GM15510 (cell line): ENCODE measurements around the gene C1orf167.

ENCODE experiments used
- POLR2A ChIP-seq: IDR thresholded peaks from 3 replicates; pipeline ENCODE4 v1.6.1; 2011; ENCODE audit warnings: borderline replicate concordance; ENCODE audit not compliant: insufficient read length; ENCODE audit errors: extremely low read depth

The C1orf167 gene, protein sequence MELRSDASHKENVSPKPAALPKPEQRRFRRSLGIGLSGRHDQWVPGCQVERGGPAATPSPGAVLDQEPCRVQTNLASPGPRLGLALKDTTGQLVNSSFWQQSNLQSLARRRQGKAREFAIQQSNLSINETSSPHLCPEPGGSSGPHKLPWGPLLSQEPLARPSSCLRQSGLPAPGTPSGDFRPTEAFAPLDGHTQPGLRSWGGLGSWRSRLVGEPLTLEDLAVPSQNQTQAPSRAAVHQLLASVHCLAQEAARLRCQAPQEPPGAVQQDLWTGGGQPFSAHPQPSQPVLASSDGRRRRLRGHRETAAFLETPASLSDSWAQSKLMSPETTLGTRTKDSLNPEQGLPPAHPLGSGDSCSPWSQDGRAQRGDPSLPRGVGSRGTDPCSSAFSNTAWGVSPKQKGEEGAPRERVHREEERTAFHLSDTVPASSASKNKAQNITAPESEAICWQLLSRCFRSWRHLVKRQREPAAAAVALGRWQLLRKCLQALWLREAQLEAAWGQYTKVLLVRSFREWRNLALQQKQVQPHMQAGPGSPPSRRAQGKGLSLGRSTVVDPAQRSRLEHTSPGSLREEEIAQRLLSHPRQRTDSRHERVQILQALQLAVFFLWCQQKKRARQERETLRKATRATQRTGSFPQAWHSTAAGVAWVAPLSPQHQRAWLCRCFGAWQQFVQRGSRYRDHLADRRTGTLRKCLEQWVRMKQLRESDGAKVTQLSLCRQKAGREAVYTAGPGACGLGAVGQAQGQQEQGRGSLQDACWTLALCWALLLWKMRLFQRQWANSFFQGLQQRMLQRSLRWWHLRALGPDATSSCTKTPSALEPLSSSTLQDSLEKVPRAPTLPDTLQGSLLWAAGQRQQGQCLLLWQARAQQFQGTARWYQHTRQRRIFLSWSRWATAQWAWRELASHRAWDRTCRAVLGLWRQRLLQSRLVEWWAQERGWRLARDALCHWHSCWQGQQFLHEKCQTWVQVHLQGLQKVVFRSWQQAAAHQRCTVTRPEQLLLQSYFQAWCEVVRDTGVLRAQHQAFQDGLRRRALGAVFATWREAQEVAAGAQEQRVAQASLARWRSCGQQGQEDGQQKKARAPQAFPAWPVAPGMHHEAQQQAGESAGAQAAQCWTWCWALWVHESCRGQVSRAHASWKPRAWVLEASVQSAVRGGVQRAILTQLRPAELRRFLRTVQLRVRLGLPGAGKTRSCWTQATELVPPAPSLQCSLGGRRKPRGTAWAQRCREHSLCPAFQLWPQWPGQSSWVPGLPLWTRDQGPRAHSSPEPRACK (N-terminal part only)

DNA sequence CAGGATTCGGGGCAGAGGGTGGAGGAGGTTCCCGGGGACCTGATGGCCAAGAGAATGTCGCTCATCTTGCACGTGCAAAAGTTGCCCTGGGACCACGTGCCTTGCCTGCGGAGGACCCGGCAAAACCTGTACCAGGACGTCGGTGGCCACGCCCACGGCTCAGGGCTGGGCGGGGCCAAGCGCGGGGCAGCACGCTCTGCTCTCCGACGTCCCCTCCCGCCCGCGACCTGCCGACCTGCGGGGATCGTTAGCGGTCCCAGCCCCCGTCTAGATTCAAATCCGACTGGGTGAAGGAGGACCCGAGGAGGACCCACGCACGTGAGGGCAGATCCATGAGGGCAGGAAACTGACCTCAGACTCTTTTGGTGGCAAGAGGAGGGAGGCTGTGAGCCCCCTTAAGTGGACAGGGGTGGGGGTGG lies at the start of gene C1orf167:
TSS of gene C1orf167 (plus strand) at position 206 of the 419 bp plus-strand sequence. CDS start 2,208 bp downstream, outside the sequence.
- no peak for TF ChIP-seq POLR2A

GRCh38 chr1:11712285-11712684 lies 49.7 kb upstream of the C1orf167 start:
- no peak for TF ChIP-seq POLR2A

GRCh38 chr1:11713095-11713494 lies 48.9 kb upstream of the C1orf167 start:
- no peak for TF ChIP-seq POLR2A

- TF ChIP-seq POLR2A, result no peak
Observed at GRCh38 chr1:11714831-11715575, 47.0 kb upstream of the C1orf167 start.

DNA sequence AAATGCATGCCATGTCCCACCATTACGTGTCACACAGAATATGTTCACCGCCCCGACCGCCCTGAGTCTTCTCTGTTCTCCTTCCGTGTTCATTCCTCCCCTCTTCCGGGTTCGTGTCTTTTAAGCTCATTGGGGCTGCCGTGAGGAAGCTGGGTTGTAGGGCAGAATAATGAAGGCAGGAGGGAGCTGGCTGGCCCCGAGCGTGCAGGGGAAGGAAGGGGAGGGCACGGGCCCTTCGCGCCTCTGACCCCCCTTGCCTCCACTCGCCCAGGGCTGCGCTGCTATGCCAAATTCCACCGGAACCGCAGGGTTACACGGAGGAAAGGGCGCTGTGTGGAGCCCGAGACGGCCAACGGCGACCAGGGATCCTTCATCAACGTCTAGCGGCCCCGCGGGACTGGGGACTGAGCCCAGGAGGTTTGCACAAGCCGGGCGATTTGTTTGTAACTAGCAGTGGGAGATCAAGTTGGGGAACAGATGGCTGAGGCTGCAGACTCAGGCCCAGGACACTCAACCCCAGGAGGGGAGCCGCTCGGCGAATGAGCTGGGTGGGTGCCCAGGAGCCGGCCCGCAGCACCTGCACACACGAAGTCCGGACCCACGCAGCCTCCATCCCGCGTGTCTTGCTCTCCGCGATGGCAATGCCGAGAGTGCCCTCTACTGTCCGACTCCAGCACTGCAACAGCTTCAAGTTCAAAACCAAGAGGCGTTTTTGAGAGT lies 42.5 kb upstream of the C1orf167 start:
- no peak for TF ChIP-seq POLR2A

DNA sequence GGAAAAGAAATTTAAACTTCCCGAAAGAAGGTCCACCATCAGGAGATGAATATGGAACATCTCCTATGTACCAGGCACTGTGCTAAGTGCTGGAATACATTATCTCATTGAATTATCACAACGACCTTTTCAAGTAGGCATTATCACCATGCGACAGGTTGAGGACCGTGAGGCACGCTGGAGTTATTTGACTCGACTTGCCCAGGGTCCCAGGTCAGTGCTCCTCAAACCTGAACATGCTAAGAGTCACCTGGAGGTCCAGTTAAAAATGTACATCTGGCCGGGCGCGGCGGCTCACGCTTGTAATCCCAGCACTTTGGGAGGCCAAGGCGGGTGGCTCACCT lies 42.0 kb upstream of the C1orf167 start:
- TF ChIP-seq POLR2A, result no peak

GRCh38 chr1:11720525-11720924 lies 41.5 kb upstream of the C1orf167 start:
- TF ChIP-seq POLR2A, result no peak

GRCh38 chr1:11721311-11721710 lies 40.7 kb upstream of the C1orf167 start:
- TF ChIP-seq POLR2A, result no peak

DNA sequence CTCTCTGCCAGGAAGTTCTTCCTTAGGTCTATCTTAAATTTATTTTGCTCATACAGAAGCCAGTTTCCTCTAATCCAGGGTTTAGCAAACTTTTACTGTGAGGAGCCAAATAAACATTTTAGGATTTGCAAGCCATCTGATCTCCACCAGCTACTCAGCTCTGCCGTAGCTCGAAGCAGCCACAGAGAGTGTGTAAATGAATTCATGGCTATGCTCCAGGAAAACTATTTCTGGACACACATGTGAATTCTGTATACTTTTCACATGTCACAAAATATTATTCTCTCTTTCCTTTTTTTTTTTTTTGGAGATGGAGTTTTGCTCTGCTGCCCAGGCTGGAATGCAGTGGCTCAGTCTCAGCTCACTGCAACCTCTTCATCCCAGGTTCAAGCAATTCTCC lies 39.5 kb upstream of the C1orf167 start:
- no peak for TF ChIP-seq POLR2A

GRCh38 chr1:11725616-11726015 lies 36.4 kb upstream of the C1orf167 start:
- no peak for TF ChIP-seq POLR2A

DNA sequence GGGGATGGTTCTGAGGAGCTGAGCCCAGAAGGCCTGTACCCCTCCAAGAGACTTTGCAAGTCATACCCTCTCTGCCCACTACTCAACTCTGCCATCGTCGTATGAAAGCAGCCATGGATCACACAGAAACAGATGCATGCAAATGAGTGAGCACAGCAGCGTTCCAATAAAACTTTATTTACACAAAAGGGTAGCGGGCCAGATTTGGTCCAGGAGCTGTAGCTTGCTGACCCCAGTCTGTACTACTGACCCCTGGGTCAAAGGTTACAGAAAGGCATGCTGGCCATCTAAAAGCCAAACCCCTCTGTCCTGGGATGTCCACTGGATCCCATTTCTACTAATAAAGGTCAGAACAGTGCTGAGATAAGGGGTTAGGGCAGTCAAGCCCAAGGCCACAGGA lies 34.9 kb upstream of the C1orf167 start:
- TF ChIP-seq POLR2A, result no peak

- TF ChIP-seq POLR2A, result no peak
Observed at GRCh38 chr1:11728126-11728806, 33.7 kb upstream of the C1orf167 start.

DNA sequence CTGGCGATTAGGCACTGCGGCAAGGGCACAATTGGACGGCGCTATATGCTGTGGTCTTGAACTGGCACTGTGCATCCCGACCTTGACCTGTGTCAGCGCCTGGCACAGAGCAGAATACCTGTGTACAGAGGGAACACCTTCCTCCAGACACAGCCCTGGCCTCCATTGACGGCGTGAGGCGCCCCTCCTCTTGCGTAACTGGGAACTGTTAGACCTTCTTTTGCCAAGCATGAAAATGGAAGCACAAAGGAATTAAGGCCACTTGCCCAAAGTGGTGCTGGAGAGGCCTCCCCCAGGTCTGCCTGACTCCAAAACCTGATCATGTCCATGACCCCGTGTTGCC lies 32.9 kb upstream of the C1orf167 start:
- TF ChIP-seq POLR2A, result no peak
